Sigmoid colon (tissue), 4 donors: ENCODE measurements around the gene STRBP.

Source experiments
- CTCF ChIP-seq, 4 experiments: fragments of 450-650 bp in 3 of 4; fragments of 200-600 bp in 1 of 4; IDR thresholded peaks; one replicate each; pipeline ENCODE4 v1.5.1; 2016 to 2019; ENCODE audit warnings: antibody characterized with exemption in 4 of 4, mild to moderate bottlenecking in 3 of 4, moderate library complexity in 2 of 4
- POLR2A ChIP-seq, 2 donors: fragments of 450-650 bp; IDR thresholded peaks; one replicate each; pipeline ENCODE4 v1.6.1; 2016; ENCODE audit warnings: antibody characterized with exemption in 2 of 2, mild to moderate bottlenecking in 2 of 2, moderate library complexity in 2 of 2
- POLR2AphosphoS5 ChIP-seq, 4 donors: sonication (generic); formaldehyde crosslinking; IDR thresholded peaks; one replicate each; pipeline ENCODE4 v1.6.1; 2017; ENCODE audit warnings: antibody characterized with exemption in 4 of 4

GRCh38 chr9:123128591-123128990 lies 139.8 kb downstream of the STRBP start:
- no peak for TF ChIP-seq POLR2A (IDR thresholded peaks at IDR 0.05)
- TF ChIP-seq CTCF (IDR thresholded peaks at IDR 0.05): no peak
- no peak for TF ChIP-seq POLR2AphosphoS5 (IDR thresholded peaks at IDR 0.05)
